ENCODE results near the gene CBLC.

- TF ChIP-seq SMC3 (conservative IDR thresholded peaks at IDR 0.05; ENCODE audit: poor library complexity) (no peak), CTCF (IDR thresholded peaks at IDR 0.05; ENCODE audit: poor library complexity, severe bottlenecking) (no peak)
These were observed 28.6 kb downstream of the CBLC start for GRCh38 chr19:44806291-44806690.

Measured in neural cell (in vitro differentiated cells).